Measurements from ENCODE around the gene APOBEC4.

DNA sequence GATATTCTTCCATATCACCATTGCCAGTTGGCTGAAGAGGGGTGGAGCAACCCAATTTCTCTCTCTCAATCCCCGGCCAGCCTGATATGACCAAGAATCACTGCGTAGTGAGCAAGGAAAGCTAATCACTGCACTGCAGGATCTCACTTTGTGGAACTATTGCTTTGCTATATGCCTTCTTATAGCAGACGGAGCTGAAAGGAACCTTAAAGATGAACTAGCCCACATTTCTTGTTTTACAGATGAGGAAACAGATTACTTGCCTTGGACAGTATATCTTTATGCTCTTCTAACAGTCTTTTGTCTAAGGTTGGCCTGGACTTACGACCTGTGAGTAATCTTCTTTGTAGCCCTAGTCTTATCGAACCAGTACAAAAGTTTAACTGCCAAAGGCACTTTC lies 7.6 kb downstream of the APOBEC4 start:
- TF ChIP-seq CTCF (conservative IDR thresholded peaks at IDR 0.05) (no peak), EZH2 (IDR thresholded peaks at IDR 0.05; ENCODE audit: low read depth) (no peak)

Data from PC-9 (cell line).